Neural progenitor cell (in vitro differentiated cells): ENCODE measurements around the gene METTL9. TPM values are rescaled to one million over a fixed set of nuclear protein-coding genes. Genes with fewer than 3 reads are reported as not detected.

ENCODE experiments used
- DNase-seq: peaks from one replicate; pipeline ENCODE4 v3.0.0-alpha.2; 2016; ENCODE audit warnings: low spot score
- H2AFZ ChIP-seq: fragments of 200-600 bp; sonication (generic); replicated peaks from 2 replicates; pipeline ENCODE4 v1.6.1; 2016; ENCODE audit warnings: antibody characterized with exemption
- H3F3A ChIP-seq: fragments of 200-600 bp; sonication (generic); 2 replicates; pipeline ENCODE4 v1.6.1; 2016; ENCODE audit warnings: antibody characterized with exemption, low read depth
- H3K27ac ChIP-seq: fragments of 200-600 bp; sonication (generic); 2 replicates; pipeline ENCODE4 v1.5.1; 2016; ENCODE audit warnings: mild to moderate bottlenecking
- H3K27me3 ChIP-seq: fragments of 200-600 bp; sonication (generic); 2 replicates; pipeline ENCODE4 v1.6.1; 2016; ENCODE audit warnings: mild to moderate bottlenecking, moderate library complexity
- H3K36me3 ChIP-seq: fragments of 200-600 bp; sonication (generic); 2 replicates; pipeline ENCODE4 v1.5.1; 2016
- H3K4me1 ChIP-seq: fragments of 200-600 bp; sonication (generic); 2 replicates; pipeline ENCODE4 v1.6.1; 2016; ENCODE audit warnings: mixed run types
- H3K4me2 ChIP-seq: fragments of 200-600 bp; sonication (generic); 2 replicates; pipeline ENCODE4 v1.6.1; 2016
- H3K4me3 ChIP-seq: fragments of 200-600 bp; sonication (generic); 2 replicates; pipeline ENCODE4 v1.5.1; 2016
- H3K79me2 ChIP-seq: fragments of 200-600 bp; sonication (generic); 2 replicates; pipeline ENCODE4 v1.6.1; 2016; ENCODE audit warnings: low read depth
- H3K9ac ChIP-seq: fragments of 200-600 bp; sonication (generic); 2 replicates; pipeline ENCODE4 v1.6.1; 2016
- H3K9me3 ChIP-seq: fragments of 200-600 bp; sonication (generic); 2 replicates; pipeline ENCODE4 v1.5.1; 2016; ENCODE audit warnings: low read depth
- H4K20me1 ChIP-seq: fragments of 200-600 bp; sonication (generic); 2 replicates; pipeline ENCODE4 v1.6.1; 2016; ENCODE audit warnings: low read depth
- H3K27ac Mint-ChIP-seq: 3 replicates; pipeline ENCODE4 v1.8.0; 2021; ENCODE audit warnings: mixed read lengths
- H3K27me3 Mint-ChIP-seq: 2 replicates; pipeline ENCODE4 v1.8.0; 2022; ENCODE audit warnings: low read depth, mild to moderate bottlenecking, inconsistent platforms, moderate library complexity, mixed read lengths; ENCODE audit not compliant: insufficient read depth
- H3K36me3 Mint-ChIP-seq: 3 replicates; pipeline ENCODE4 v1.8.0; 2021; ENCODE audit warnings: mixed read lengths
- H3K4me1 Mint-ChIP-seq: 3 replicates; pipeline ENCODE4 v1.8.0; 2021; ENCODE audit warnings: mixed read lengths
- H3K4me3 Mint-ChIP-seq: 3 replicates; pipeline ENCODE4 v1.8.0; 2021; ENCODE audit warnings: mild to moderate bottlenecking, moderate library complexity, mixed read lengths
- H3K9me3 Mint-ChIP-seq: 3 replicates; pipeline ENCODE4 v1.8.0; 2020; ENCODE audit warnings: mixed read lengths
- CTCF ChIP-seq: fragments of 200-600 bp; sonication (generic); IDR thresholded peaks from 2 replicates; pipeline ENCODE4 v1.5.1; 2017; ENCODE audit warnings: antibody characterized with exemption, mild to moderate bottlenecking
- EZH2 ChIP-seq: fragments of 200-600 bp; sonication (generic); IDR thresholded peaks from 2 replicates; pipeline ENCODE4 v1.6.1; 2017; ENCODE audit warnings: antibody characterized with exemption, mild to moderate bottlenecking, moderate library complexity
- EZH2phosphoT487 ChIP-seq: fragments of 200-600 bp; sonication (generic); IDR thresholded peaks from 2 replicates; pipeline ENCODE4 v1.6.1; 2017; ENCODE audit warnings: antibody characterized with exemption
- total RNA-seq: library from RNA; depleted of rRNA; stranded (reverse); fragments of >200 nt; gene quantifications from 2 replicates; pipeline ENCODE4 v1.2.3, GENCODE V29; 2015; ENCODE audit warnings: low replicate concordance

METTL9 gene
- total RNA-seq, 1 donor from 2014 or later: 329 TPM

- Mint-ChIP-seq H3K9me3 (no peaks in the 10 kb centered on the region), H3K36me3 (no peaks in the 10 kb centered on the region), H3K27me3 (peaks cover 11% of the 10 kb centered on the region), H3K4me1 (no peaks in the 10 kb centered on the region), H3K4me3 (no peak overlapping the region), H3K27ac (no peak overlapping the region)
- Histone ChIP-seq H3K9me3 (no peaks in the 10 kb centered on the region), H3K27me3 (no peaks in the 10 kb centered on the region), H4K20me1 (peaks cover 6% of the 10 kb centered on the region), H3F3A (no peaks in the 10 kb centered on the region), H3K4me3 (no peak overlapping the region), H2AFZ (no peak overlapping the region), H3K36me3 (no peaks in the 10 kb centered on the region), H3K27ac (no peak overlapping the region), H3K9ac (no peak overlapping the region), H3K4me2 (no peak overlapping the region), H3K4me1 (no peaks in the 10 kb centered on the region), H3K79me2 (no peaks in the 10 kb centered on the region)
- TF ChIP-seq CTCF: no peak
- TF ChIP-seq EZH2phosphoT487: no peak
- no peak for TF ChIP-seq EZH2
- DNase-seq: no peak
Measured at GRCh38 chr16:21683184-21683583, 83.8 kb downstream of the METTL9 start.

GRCh38 chr16:21684199-21684598 lies 84.8 kb downstream of the METTL9 start:
- no peaks in the 10 kb centered on the region for H3K4me1 Mint-ChIP-seq
- H3K4me2 ChIP-seq: no peak overlapping the region
- H3K4me3 ChIP-seq: no peak overlapping the region
- H3K4me3 Mint-ChIP-seq: no peak overlapping the region
- H3K9me3 Mint-ChIP-seq: no peaks in the 10 kb centered on the region
- H3K9ac ChIP-seq: no peak overlapping the region
- H3K4me1 ChIP-seq: no peaks in the 10 kb centered on the region
- no peaks in the 10 kb centered on the region for H3K79me2 ChIP-seq
- no peak overlapping the region for H2AFZ ChIP-seq
- peaks cover 6% of the 10 kb centered on the region for H4K20me1 ChIP-seq
- peaks cover 11% of the 10 kb centered on the region for H3K27me3 Mint-ChIP-seq
- no peaks in the 10 kb centered on the region for H3K36me3 ChIP-seq
- no peaks in the 10 kb centered on the region for H3F3A ChIP-seq
- no peaks in the 10 kb centered on the region for H3K9me3 ChIP-seq
- no peaks in the 10 kb centered on the region for H3K36me3 Mint-ChIP-seq
- TF ChIP-seq CTCF (peak; percentile 67), EZH2phosphoT487 (no peak), EZH2 (no peak)
- DNase-seq: peak; percentile 33
- no peak overlapping the region for H3K27ac Mint-ChIP-seq
- no peaks in the 10 kb centered on the region for H3K27me3 ChIP-seq
- H3K27ac ChIP-seq: no peak overlapping the region

- Histone ChIP-seq H3K27me3 (no peaks in the 10 kb centered on the region), H4K20me1 (peaks cover 6% of the 10 kb centered on the region), H2AFZ (no peak overlapping the region), H3F3A (no peaks in the 10 kb centered on the region), H3K4me3 (no peak overlapping the region), H3K9ac (no peak overlapping the region), H3K4me2 (no peak overlapping the region), H3K27ac (no peak overlapping the region), H3K36me3 (no peaks in the 10 kb centered on the region), H3K9me3 (no peaks in the 10 kb centered on the region), H3K4me1 (no peaks in the 10 kb centered on the region), H3K79me2 (no peaks in the 10 kb centered on the region)
- no peaks in the 10 kb centered on the region for H3K4me1 Mint-ChIP-seq
- H3K27me3 Mint-ChIP-seq: peaks cover 13% of the 10 kb centered on the region
- H3K36me3 Mint-ChIP-seq: no peaks in the 10 kb centered on the region
- no peak for TF ChIP-seq EZH2phosphoT487
- no peak for TF ChIP-seq CTCF
- TF ChIP-seq EZH2: no peak
- no peak overlapping the region for H3K27ac Mint-ChIP-seq
- DNase-seq: peak; percentile 79
- H3K9me3 Mint-ChIP-seq: no peaks in the 10 kb centered on the region
- no peak overlapping the region for H3K4me3 Mint-ChIP-seq
Measured at GRCh38 chr16:21685034-21685455, 85.7 kb downstream of the METTL9 start.
